GM23338 (cell line): Measurements from ENCODE around the gene TBC1D5. TPM values are rescaled to one million over a fixed set of nuclear protein-coding genes. Genes with fewer than 3 reads are reported as not detected.

Source experiments
- ATAC-seq: fragments of 200-7000 bp; cut with Tn5 transposase; 3 replicates; pipeline ENCODE4 v1.9.1; 2020
- DNase-seq: peaks from one replicate; pipeline ENCODE4 v3.0.0-alpha.2; 2015; ENCODE audit warnings: low spot score
- H2AFZ ChIP-seq: fragments of 200-600 bp; sonication (generic); 2 replicates; pipeline ENCODE4 v1.8.0; 2016; ENCODE audit warnings: antibody characterized with exemption, mild to moderate bottlenecking, moderate library complexity
- H3F3A ChIP-seq: fragments of 200-600 bp; sonication (generic); replicated peaks from 2 replicates; pipeline ENCODE4 v1.8.0; 2017; ENCODE audit warnings: antibody characterized with exemption, mixed run types, low read depth
- H3K27ac ChIP-seq: fragments of 200-600 bp; sonication (generic); 2 replicates; pipeline ENCODE4 v1.6.1; 2016; ENCODE audit warnings: low read depth
- H3K27me3 ChIP-seq: fragments of 200-600 bp; sonication (generic); 2 replicates; pipeline ENCODE4 v1.8.0; 2016; ENCODE audit warnings: mild to moderate bottlenecking, mixed run types, moderate library complexity; ENCODE audit not compliant: insufficient read depth
- H3K36me3 ChIP-seq: fragments of 200-600 bp; sonication (generic); 2 replicates; pipeline ENCODE4 v1.8.0; 2016; ENCODE audit warnings: mild to moderate bottlenecking; ENCODE audit not compliant: insufficient read depth
- H3K4me1 ChIP-seq: fragments of 200-600 bp; sonication (generic); 2 replicates; pipeline ENCODE4 v1.8.0; 2016; ENCODE audit warnings: mild to moderate bottlenecking, moderate library complexity; ENCODE audit not compliant: insufficient read depth
- H3K4me2 ChIP-seq: fragments of 200-600 bp; sonication (generic); 2 replicates; pipeline ENCODE4 v1.7.1; 2017; ENCODE audit warnings: mixed run types
- H3K4me3 ChIP-seq: fragments of 200-600 bp; sonication (generic); 2 replicates; pipeline ENCODE4 v1.6.1; 2016; ENCODE audit warnings: mixed run types
- H3K79me2 ChIP-seq: fragments of 200-600 bp; sonication (generic); replicated peaks from 2 replicates; pipeline ENCODE4 v1.8.0; 2017; ENCODE audit warnings: mild to moderate bottlenecking; ENCODE audit not compliant: insufficient read depth
- H3K9me2 ChIP-seq: fragments of 200-600 bp; sonication (generic); 2 replicates; pipeline ENCODE4 v1.8.0; 2017; ENCODE audit not compliant: insufficient read depth
- H4K20me1 ChIP-seq: fragments of 200-600 bp; sonication (generic); replicated peaks from 2 replicates; pipeline ENCODE4 v1.8.0; 2017; ENCODE audit warnings: mild to moderate bottlenecking; ENCODE audit not compliant: insufficient read depth
- H3K27ac Mint-ChIP-seq: 2 replicates; pipeline ENCODE4 v1.8.0; 2020; ENCODE audit warnings: inconsistent platforms, mild to moderate bottlenecking, moderate library complexity, mixed read lengths
- H3K27me3 Mint-ChIP-seq: 3 replicates; pipeline ENCODE4 v1.8.0; 2022; ENCODE audit warnings: low read depth, mild to moderate bottlenecking, moderate library complexity, mixed read lengths, inconsistent platforms; ENCODE audit not compliant: insufficient read depth, poor library complexity
- H3K36me3 Mint-ChIP-seq: 3 replicates; pipeline ENCODE4 v1.8.0; 2021; ENCODE audit warnings: low read depth, mild to moderate bottlenecking, inconsistent platforms, moderate library complexity, mixed read lengths
- H3K4me1 Mint-ChIP-seq: 3 replicates; pipeline ENCODE4 v1.8.0; 2020; ENCODE audit warnings: mild to moderate bottlenecking, inconsistent platforms, mixed read lengths
- H3K4me3 Mint-ChIP-seq: 3 replicates; pipeline ENCODE4 v1.8.0; 2021; ENCODE audit warnings: moderate library complexity, mild to moderate bottlenecking, inconsistent platforms, mixed read lengths
- H3K9me3 Mint-ChIP-seq: 3 replicates; pipeline ENCODE4 v1.8.0; 2020; ENCODE audit warnings: moderate library complexity, mild to moderate bottlenecking, inconsistent platforms, mixed read lengths
- CREB1 ChIP-seq: fragments of 250-450 bp; sonication (Bioruptor Pico); IDR thresholded peaks from 2 replicates; pipeline ENCODE4 v1.5.0; 2020; ENCODE audit warnings: low read depth, mild to moderate bottlenecking, moderate library complexity
- CTCF ChIP-seq, 2 experiments: fragments of 200-600 bp in 1 of 2; sonication (generic) in 1 of 2; conservative IDR thresholded peaks; 2 replicates each; pipeline versions ENCODE4 v1.5.1 to v1.6.1; 2016 to 2017; ENCODE audit warnings: antibody characterized with exemption in 2 of 2, low read depth in 2 of 2, mild to moderate bottlenecking in 2 of 2, moderate library complexity in 1 of 2
- ETS1 ChIP-seq: IDR thresholded peaks from 2 replicates; pipeline ENCODE4 v1.6.1; 2016; ENCODE audit warnings: antibody characterized with exemption
- EZH2 ChIP-seq: fragments of 200-600 bp; sonication (generic); IDR thresholded peaks from one replicate; pipeline ENCODE4 v1.8.0; 2017; ENCODE audit warnings: antibody characterized with exemption, mild to moderate bottlenecking, low read depth; ENCODE audit not compliant: unreplicated experiment
- EZH2phosphoT487 ChIP-seq: fragments of 200-600 bp; sonication (generic); IDR thresholded peaks from one replicate; pipeline ENCODE4 v1.8.1; 2018; ENCODE audit warnings: antibody characterized with exemption; ENCODE audit not compliant: unreplicated experiment
- JUNB ChIP-seq: IDR thresholded peaks from one replicate; pipeline ENCODE4 v1.6.1; 2016; ENCODE audit warnings: antibody characterized with exemption; ENCODE audit not compliant: unreplicated experiment
- NANOG ChIP-seq: IDR thresholded peaks from 2 replicates; pipeline ENCODE4 v1.6.1; 2016; ENCODE audit warnings: antibody characterized with exemption, borderline replicate concordance
- POLR2AphosphoS5 ChIP-seq: IDR thresholded peaks from 2 replicates; pipeline ENCODE4 v1.6.1; 2016; ENCODE audit warnings: antibody characterized with exemption, low read depth
- STAT1 ChIP-seq: IDR thresholded peaks from one replicate; pipeline ENCODE4 v1.6.1; 2016; ENCODE audit warnings: antibody characterized with exemption; ENCODE audit not compliant: unreplicated experiment
- ZNF114 ChIP-seq: fragments of 250-450 bp; sonication (Bioruptor Pico); IDR thresholded peaks from 2 replicates; pipeline ENCODE4 v1.5.0; 2020; ENCODE audit warnings: mild to moderate bottlenecking, moderate library complexity
- ZNF331 ChIP-seq: fragments of 250-450 bp; sonication (Bioruptor Pico); IDR thresholded peaks from 2 replicates; pipeline ENCODE4 v1.5.0; 2020; ENCODE audit warnings: low read depth, mild to moderate bottlenecking, moderate library complexity
- ZNF462 ChIP-seq: fragments of 250-450 bp; sonication (Bioruptor Pico); IDR thresholded peaks from 2 replicates; pipeline ENCODE4 v1.5.0; 2020; ENCODE audit warnings: mild to moderate bottlenecking, moderate library complexity
- polyA plus RNA-seq: library from polyadenylated mRNA; unstranded; fragments of >200 nt; fragmentation: Nextera tagmentation; extraction: Ambion mirVana; gene quantifications from 2 replicates; pipeline ENCODE4 v1.2.1, GENCODE V29; 2016
- total RNA-seq: library from RNA; depleted of rRNA; stranded (reverse); fragments of >200 nt; shearing (Covaris generic); gene quantifications from 2 replicates; pipeline ENCODE4 v1.2.3, GENCODE V29; 2014

Gene TBC1D5
- total and polyA plus RNA-seq, 2 experiments from 2014 or later = 21.8 to 48.1 TPM

- no peak for ATAC-seq
- Histone ChIP-seq H3K4me3 (no peak overlapping the region), H3K4me1 (no peaks in the 10 kb centered on the region), H3K27me3 (no peaks in the 10 kb centered on the region), H3K27ac (no peak overlapping the region), H3K4me2 (no peak overlapping the region), H4K20me1 (no peaks in the 10 kb centered on the region), H3K36me3 (no peaks in the 10 kb centered on the region), H3F3A (no peaks in the 10 kb centered on the region), H2AFZ (no peak overlapping the region), H3K9me2 (no peaks in the 10 kb centered on the region), H3K79me2 (no peaks in the 10 kb centered on the region)
- Mint-ChIP-seq H3K27me3 (no peaks in the 10 kb centered on the region), H3K9me3 (no peaks in the 10 kb centered on the region), H3K27ac (no peak overlapping the region), H3K4me3 (no peak overlapping the region), H3K36me3 (no peaks in the 10 kb centered on the region), H3K4me1 (peaks cover 5% of the 10 kb centered on the region)
- DNase-seq = no peak
- no peak for TF ChIP-seq ZNF114 (CRISPR knock-in tag)
- TF ChIP-seq ETS1 = no peak
Observed at GRCh38 chr3:17562845-17563244, 179.6 kb downstream of the TBC1D5 start.

GRCh38 chr3:17558565-17558964 is 183.9 kb downstream of the TBC1D5 start:
- H3K27ac Mint-ChIP-seq = no peak overlapping the region
- H3K9me3 Mint-ChIP-seq = no peaks in the 10 kb centered on the region
- Histone ChIP-seq H3K36me3 (no peaks in the 10 kb centered on the region), H3K4me2 (no peak overlapping the region), H3K4me1 (peaks cover 13% of the 10 kb centered on the region), H3K27me3 (no peaks in the 10 kb centered on the region), H3K4me3 (no peak overlapping the region), H3F3A (no peaks in the 10 kb centered on the region), H2AFZ (no peak overlapping the region), H3K27ac (no peak overlapping the region), H3K9me2 (no peaks in the 10 kb centered on the region), H3K79me2 (no peaks in the 10 kb centered on the region), H4K20me1 (no peaks in the 10 kb centered on the region)
- ATAC-seq = no peak
- peaks cover 2% of the 10 kb centered on the region for H3K27me3 Mint-ChIP-seq
- H3K4me1 Mint-ChIP-seq = peaks cover 27% of the 10 kb centered on the region
- H3K4me3 Mint-ChIP-seq = no peak overlapping the region
- no peaks in the 10 kb centered on the region for H3K36me3 Mint-ChIP-seq
- DNase-seq = no peak
- TF ChIP-seq EZH2phosphoT487 (no peak), ZNF462 (CRISPR knock-in tag) (no peak), STAT1 (no peak), POLR2AphosphoS5 (no peak), JUNB (no peak), NANOG (no peak), EZH2 (no peak), ETS1 (no peak), CTCF (conservative IDR thresholded peaks at IDR 0.05; ENCODE audit: low read depth in 2 of 2) (no peak), ZNF331 (CRISPR knock-in tag) (no peak), CREB1 (CRISPR knock-in tag) (no peak)
